Testis (tissue), 2 donors: Measurements from ENCODE around the gene ZNF587.
"Not testable (repeated sequence)": the region's sequence is repeated elsewhere in the genome, so short reads cannot be mapped to it uniquely, and the experiment has no call there.

Experiments used
- CTCF ChIP-seq, 3 experiments: fragments of 450-650 bp in 2 of 3; fragments of 200-600 bp in 1 of 3; sonication (generic) in 1 of 3; IDR thresholded peaks; one replicate each; pipeline ENCODE4 v1.5.1; 2016 to 2019; ENCODE audit warnings: antibody characterized with exemption in 3 of 3, mild to moderate bottlenecking in 2 of 3, moderate library complexity in 1 of 3
- POLR2A ChIP-seq: fragments of 450-650 bp; IDR thresholded peaks from one replicate; pipeline ENCODE4 v1.6.1; 2017; ENCODE audit warnings: antibody characterized with exemption, mild to moderate bottlenecking, moderate library complexity

- not testable (repeated sequence) for TF ChIP-seq POLR2A; CTCF (IDR thresholded peaks at IDR 0.05)
These were observed 28.6 kb upstream of the ZNF587 start for GRCh38 chr19:57821095-57821494.
